Stimulated activated naive CD8-positive, alpha-beta T cell treated with anti-CD3 and anti-CD28 coated beads, Interleukin-15, Interleukin-2, amounts not matched to agents 100 ng/mL and 50 ng/mL, for 24 hours (primary cell): Measurements from ENCODE around the gene CACNA1C.
"Not testable (repeated sequence)": the region's sequence is repeated elsewhere in the genome, so short reads cannot be mapped to it uniquely, and the experiment has no call there.

Experiments used
- H3K27ac Mint-ChIP-seq: one replicate; pipeline ENCODE4 v1.8.0; 2021; ENCODE audit warnings: mild to moderate bottlenecking, mixed read lengths
- H3K27me3 Mint-ChIP-seq: one replicate; pipeline ENCODE4 v1.8.0; 2021; ENCODE audit warnings: mixed read lengths
- H3K36me3 Mint-ChIP-seq: one replicate; pipeline ENCODE4 v1.8.0; 2021; ENCODE audit warnings: low read depth, mixed read lengths
- H3K4me1 Mint-ChIP-seq: one replicate; pipeline ENCODE4 v1.8.0; 2021; ENCODE audit warnings: low read depth, mixed read lengths
- H3K4me3 Mint-ChIP-seq: one replicate; pipeline ENCODE4 v1.8.0; 2021; ENCODE audit warnings: mild to moderate bottlenecking, mixed read lengths
- H3K9me3 Mint-ChIP-seq: one replicate; pipeline ENCODE4 v1.8.0; 2021; ENCODE audit warnings: mixed read lengths

CACNA1C gene

GRCh38 chr12:2082321-2082720 lies 29.5 kb downstream of the CACNA1C start:
- peaks cover 6% of the 10 kb centered on the region for H3K9me3 Mint-ChIP-seq
- H3K36me3 Mint-ChIP-seq, result peaks cover 3% of the 10 kb centered on the region
- no peaks in the 10 kb centered on the region for H3K4me1 Mint-ChIP-seq
- no peak overlapping the region for H3K4me3 Mint-ChIP-seq
- peaks cover 3% of the 10 kb centered on the region for H3K27me3 Mint-ChIP-seq
- H3K27ac Mint-ChIP-seq, result no peak overlapping the region

- no peak overlapping the region for H3K4me3 Mint-ChIP-seq
- peaks cover 3% of the 10 kb centered on the region for H3K27me3 Mint-ChIP-seq
- no peak overlapping the region for H3K27ac Mint-ChIP-seq
- peaks cover 6% of the 10 kb centered on the region for H3K9me3 Mint-ChIP-seq
- peaks cover 3% of the 10 kb centered on the region for H3K36me3 Mint-ChIP-seq
- no peaks in the 10 kb centered on the region for H3K4me1 Mint-ChIP-seq
Observed at GRCh38 chr12:2083008-2083407, 30.2 kb downstream of the CACNA1C start.

GRCh38 chr12:2083561-2083960 lies 30.8 kb downstream of the CACNA1C start:
- no peaks in the 10 kb centered on the region for H3K36me3 Mint-ChIP-seq
- H3K4me3 Mint-ChIP-seq, result no peak overlapping the region
- H3K4me1 Mint-ChIP-seq, result no peaks in the 10 kb centered on the region
- H3K27me3 Mint-ChIP-seq, result no peaks in the 10 kb centered on the region
- no peak overlapping the region for H3K27ac Mint-ChIP-seq
- H3K9me3 Mint-ChIP-seq, result peaks cover 6% of the 10 kb centered on the region

GRCh38 chr12:2084553-2085296 lies 31.9 kb downstream of the CACNA1C start:
- peaks cover 6% of the 10 kb centered on the region for H3K9me3 Mint-ChIP-seq
- no peak overlapping the region for H3K27ac Mint-ChIP-seq
- H3K36me3 Mint-ChIP-seq, result no peaks in the 10 kb centered on the region
- no peaks in the 10 kb centered on the region for H3K4me1 Mint-ChIP-seq
- no peaks in the 10 kb centered on the region for H3K27me3 Mint-ChIP-seq
- no peak overlapping the region for H3K4me3 Mint-ChIP-seq

- Mint-ChIP-seq H3K36me3 (no peaks in the 10 kb centered on the region), H3K4me1 (peaks cover 5% of the 10 kb centered on the region), H3K27me3 (peaks cover 8% of the 10 kb centered on the region), H3K4me3 (no peak overlapping the region), H3K9me3 (no peaks in the 10 kb centered on the region), H3K27ac (no peak overlapping the region)
Observed at GRCh38 chr12:2092354-2092753, 39.6 kb downstream of the CACNA1C start.

GRCh38 chr12:2092890-2093289 lies 40.1 kb downstream of the CACNA1C start:
- Mint-ChIP-seq H3K9me3 (no peaks in the 10 kb centered on the region), H3K4me3 (no peak overlapping the region), H3K27ac (no peak overlapping the region), H3K4me1 (peaks cover 5% of the 10 kb centered on the region), H3K27me3 (peaks cover 8% of the 10 kb centered on the region), H3K36me3 (no peaks in the 10 kb centered on the region)

GRCh38 chr12:2094597-2094996 lies 41.8 kb downstream of the CACNA1C start:
- H3K36me3 Mint-ChIP-seq, result no peaks in the 10 kb centered on the region
- H3K4me1 Mint-ChIP-seq, result peaks cover 5% of the 10 kb centered on the region
- no peak overlapping the region for H3K4me3 Mint-ChIP-seq
- peaks cover 8% of the 10 kb centered on the region for H3K27me3 Mint-ChIP-seq
- no peaks in the 10 kb centered on the region for H3K9me3 Mint-ChIP-seq
- no peak overlapping the region for H3K27ac Mint-ChIP-seq

GRCh38 chr12:2095878-2096277 lies 43.1 kb downstream of the CACNA1C start:
- no peaks in the 10 kb centered on the region for H3K9me3 Mint-ChIP-seq
- H3K4me3 Mint-ChIP-seq, result no peak overlapping the region
- H3K4me1 Mint-ChIP-seq, result peaks cover 5% of the 10 kb centered on the region
- H3K36me3 Mint-ChIP-seq, result no peaks in the 10 kb centered on the region
- H3K27me3 Mint-ChIP-seq, result peaks cover 7% of the 10 kb centered on the region
- H3K27ac Mint-ChIP-seq, result no peak overlapping the region

- no peaks in the 10 kb centered on the region for H3K9me3 Mint-ChIP-seq
- H3K4me1 Mint-ChIP-seq, result peaks cover 5% of the 10 kb centered on the region
- no peaks in the 10 kb centered on the region for H3K36me3 Mint-ChIP-seq
- no peak overlapping the region for H3K4me3 Mint-ChIP-seq
- no peaks in the 10 kb centered on the region for H3K27me3 Mint-ChIP-seq
- no peak overlapping the region for H3K27ac Mint-ChIP-seq
Observed at GRCh38 chr12:2097617-2098016, 44.8 kb downstream of the CACNA1C start.

GRCh38 chr12:2098852-2099251 lies 46.1 kb downstream of the CACNA1C start:
- no peaks in the 10 kb centered on the region for H3K27me3 Mint-ChIP-seq
- H3K9me3 Mint-ChIP-seq, result no peaks in the 10 kb centered on the region
- H3K4me3 Mint-ChIP-seq, result no peak overlapping the region
- no peaks in the 10 kb centered on the region for H3K36me3 Mint-ChIP-seq
- peaks cover 5% of the 10 kb centered on the region for H3K4me1 Mint-ChIP-seq
- no peak overlapping the region for H3K27ac Mint-ChIP-seq

GRCh38 chr12:2099595-2099994 lies 46.8 kb downstream of the CACNA1C start:
- no peaks in the 10 kb centered on the region for H3K27me3 Mint-ChIP-seq
- H3K9me3 Mint-ChIP-seq, result no peaks in the 10 kb centered on the region
- no peak overlapping the region for H3K27ac Mint-ChIP-seq
- peaks cover under 1% of the 10 kb centered on the region for H3K4me1 Mint-ChIP-seq
- no peaks in the 10 kb centered on the region for H3K36me3 Mint-ChIP-seq
- H3K4me3 Mint-ChIP-seq, result no peak overlapping the region

- no peaks in the 10 kb centered on the region for H3K36me3 Mint-ChIP-seq
- no peak overlapping the region for H3K27ac Mint-ChIP-seq
- no peaks in the 10 kb centered on the region for H3K27me3 Mint-ChIP-seq
- H3K9me3 Mint-ChIP-seq, result no peaks in the 10 kb centered on the region
- H3K4me1 Mint-ChIP-seq, result no peaks in the 10 kb centered on the region
- no peak overlapping the region for H3K4me3 Mint-ChIP-seq
Observed at GRCh38 chr12:2101359-2101758, 48.6 kb downstream of the CACNA1C start.

- H3K27ac Mint-ChIP-seq, result no peak overlapping the region
- no peaks in the 10 kb centered on the region for H3K36me3 Mint-ChIP-seq
- no peaks in the 10 kb centered on the region for H3K9me3 Mint-ChIP-seq
- H3K4me3 Mint-ChIP-seq, result no peak overlapping the region
- no peaks in the 10 kb centered on the region for H3K27me3 Mint-ChIP-seq
- no peaks in the 10 kb centered on the region for H3K4me1 Mint-ChIP-seq
Observed at GRCh38 chr12:2101771-2102170, 49.0 kb downstream of the CACNA1C start.

GRCh38 chr12:2102736-2103135 lies 49.9 kb downstream of the CACNA1C start:
- not testable (repeated sequence) for H3K9me3 Mint-ChIP-seq, H3K36me3 Mint-ChIP-seq, H3K27ac Mint-ChIP-seq, H3K4me1 Mint-ChIP-seq, H3K4me3 Mint-ChIP-seq, H3K27me3 Mint-ChIP-seq

GRCh38 chr12:2105387-2105786 lies 52.6 kb downstream of the CACNA1C start:
- H3K9me3 Mint-ChIP-seq, H3K36me3 Mint-ChIP-seq, H3K4me3 Mint-ChIP-seq, H3K27ac Mint-ChIP-seq, H3K4me1 Mint-ChIP-seq, H3K27me3 Mint-ChIP-seq: not testable (repeated sequence)

GRCh38 chr12:2108166-2108565 lies 55.4 kb downstream of the CACNA1C start:
- Mint-ChIP-seq H3K27ac (no peak overlapping the region), H3K9me3 (no peaks in the 10 kb centered on the region), H3K36me3 (no peaks in the 10 kb centered on the region), H3K4me3 (no peak overlapping the region), H3K4me1 (no peaks in the 10 kb centered on the region), H3K27me3 (peaks cover 4% of the 10 kb centered on the region)
